LHCN-M2 (cell line): ENCODE data around the gene CDH13. TPM values are rescaled to one million over a fixed set of nuclear protein-coding genes. Genes with fewer than 3 reads are reported as not detected.
"Not testable (repeated sequence)": the region's sequence is repeated elsewhere in the genome, so short reads cannot be mapped to it uniquely, and the experiment has no call there.

Experiments
- DNase-seq: peaks from one replicate; pipeline ENCODE4 v3.0.0-alpha.2; 2012; ENCODE audit warnings: low read depth
- total RNA-seq: library from RNA; depleted of rRNA; stranded (reverse); fragments of >200 nt; gene quantifications from 2 replicates; pipeline ENCODE4 v1.2.3, GENCODE V29; 2014

The CDH13 gene
- total RNA-seq, 1 experiment from 2014 or later, result 140 TPM

DNA sequence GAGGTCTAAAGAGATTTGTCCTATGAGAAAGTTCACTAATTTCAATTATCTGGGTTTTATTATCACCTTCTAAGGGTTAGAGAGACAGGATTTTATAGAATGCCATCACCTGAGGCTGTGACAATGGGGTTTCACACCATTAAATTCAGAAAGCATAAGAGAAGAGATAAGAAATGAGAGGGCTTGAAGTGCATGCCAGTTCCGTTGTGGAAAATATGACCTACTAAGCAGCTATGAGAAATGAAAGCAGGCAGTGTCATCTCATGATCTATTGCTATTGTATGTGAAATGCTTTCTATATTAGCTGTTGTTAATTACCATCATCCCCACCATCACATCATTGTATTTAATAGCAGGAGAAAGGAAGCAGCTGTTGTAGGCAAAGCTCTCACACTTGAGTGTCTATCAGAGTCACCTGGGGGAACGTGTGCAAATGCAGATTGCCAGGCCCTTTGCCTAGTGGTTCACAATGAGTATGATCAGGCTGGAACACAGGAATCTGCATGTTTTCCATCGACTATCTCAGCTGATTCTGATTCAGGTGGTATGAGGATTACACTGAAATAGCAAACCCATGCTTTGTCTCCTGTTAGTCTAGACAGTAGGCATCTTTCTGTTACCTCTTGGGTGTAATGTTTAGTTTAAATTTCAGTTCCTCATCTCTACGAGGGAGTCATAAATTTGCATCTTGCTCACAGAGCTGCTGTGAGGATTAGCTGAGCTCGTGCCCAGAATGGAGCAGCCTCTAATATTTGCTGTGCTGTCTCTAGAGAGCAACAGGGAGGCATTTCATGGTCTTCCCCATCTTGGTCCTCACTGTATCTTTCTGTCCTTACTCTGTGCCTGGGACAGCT, 256.4 kb downstream of the CDH13 start:
- DNase-seq, result no peak

DNA sequence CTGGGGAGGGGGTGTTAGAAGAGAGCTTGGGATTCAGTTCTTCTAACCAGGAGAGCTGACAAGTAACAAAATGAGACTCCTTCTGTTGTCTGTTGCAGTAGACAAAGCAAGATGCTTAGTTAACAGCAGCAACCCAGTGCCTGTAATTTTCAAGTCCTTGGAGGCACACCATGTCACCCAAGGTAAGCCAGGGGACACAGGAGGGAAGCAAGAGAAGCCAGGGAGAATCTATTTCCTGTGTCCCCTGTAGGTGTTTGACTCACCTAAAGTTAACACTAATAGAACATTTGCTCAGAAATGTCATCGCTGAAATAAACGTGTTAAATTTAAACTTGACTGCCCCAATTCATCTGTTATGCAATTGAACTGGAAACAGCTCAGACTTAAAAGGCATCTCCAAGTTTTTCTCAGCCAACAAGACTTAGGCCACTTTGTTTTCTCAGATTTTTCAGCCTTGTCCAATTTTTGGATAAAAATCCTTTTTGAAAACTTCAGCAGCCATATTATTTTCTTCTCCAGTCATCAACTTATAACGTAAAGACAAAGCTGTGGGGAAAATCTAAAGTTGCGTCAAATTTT, 257.6 kb downstream of the CDH13 start:
- DNase-seq, result no peak

DNA sequence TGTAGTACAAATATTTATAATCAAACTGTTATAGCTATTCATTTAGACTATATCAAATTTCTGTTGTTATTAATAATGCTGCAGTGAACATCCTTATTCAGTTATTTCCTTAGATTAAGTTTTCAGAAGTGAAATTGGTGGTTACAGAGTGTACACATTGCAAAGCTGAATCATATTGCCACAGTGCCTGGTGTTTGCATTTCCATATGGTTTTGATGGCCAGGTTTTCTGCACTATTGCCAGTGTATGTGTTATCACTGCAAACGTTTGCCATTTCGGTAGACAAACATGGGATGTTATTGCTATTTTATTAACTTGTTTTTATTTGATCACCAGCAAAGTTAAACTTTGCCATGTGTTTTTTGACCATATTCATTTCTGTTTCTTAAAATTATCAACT, 259.4 kb downstream of the CDH13 start:
- no peak for DNase-seq

DNA sequence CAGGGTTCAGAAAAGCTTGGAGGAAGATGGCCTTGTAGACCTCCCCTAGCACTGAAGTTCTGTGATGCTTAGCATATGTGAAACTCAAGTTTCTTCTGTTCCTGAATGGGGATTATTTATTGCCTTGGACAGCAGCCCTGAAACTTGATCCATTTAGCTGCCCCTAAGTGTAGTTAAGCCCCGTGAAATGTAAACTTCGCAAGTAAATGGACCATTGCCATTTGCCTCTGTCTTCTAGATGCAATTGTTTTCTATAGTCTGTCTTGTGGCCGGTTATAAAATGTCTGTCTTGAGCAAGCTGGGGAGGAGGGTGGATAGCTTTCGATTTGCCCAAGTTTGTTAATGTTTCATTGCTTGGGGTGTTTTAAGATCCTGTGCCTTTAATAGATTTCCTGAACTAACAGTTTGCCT, 261.8 kb downstream of the CDH13 start:
- no peak for DNase-seq

DNA sequence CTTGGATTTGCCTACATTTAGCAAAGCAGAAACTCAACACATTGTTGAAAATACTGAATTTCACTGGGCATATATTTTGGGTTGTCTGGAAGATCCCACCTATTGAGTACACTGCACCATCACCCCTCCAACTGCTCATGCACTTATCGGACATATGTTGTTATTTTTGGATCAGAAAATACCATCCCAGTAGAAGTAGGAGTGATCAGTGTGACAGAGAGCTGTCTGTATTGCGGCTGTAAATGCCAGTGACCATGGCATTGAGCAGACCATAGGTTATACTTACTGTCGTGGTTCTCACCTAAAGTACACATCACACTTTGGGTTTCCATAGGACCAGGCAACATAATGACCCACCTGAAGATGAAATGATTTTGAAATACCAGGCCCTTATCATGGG, 264.7 kb downstream of the CDH13 start:
- no peak for DNase-seq

DNA sequence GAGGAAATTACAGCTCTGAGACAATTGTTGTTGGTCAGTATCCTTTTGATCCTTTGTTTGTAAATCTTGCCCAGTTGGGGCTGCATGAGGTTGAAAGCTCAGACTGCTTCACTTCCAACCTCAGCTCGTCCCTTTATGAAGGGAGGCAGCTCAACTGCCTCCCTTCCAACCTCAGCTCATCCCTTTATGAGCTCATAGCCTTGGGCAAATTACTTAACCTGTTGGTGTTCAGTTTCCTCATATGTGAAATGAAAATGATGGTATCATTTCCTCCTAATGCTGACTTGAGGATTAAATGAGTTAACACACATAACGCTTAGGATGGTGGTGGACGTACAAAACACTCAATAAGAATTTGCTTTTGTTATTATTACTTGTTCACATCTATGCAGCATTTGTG, 265.1 kb downstream of the CDH13 start:
- no peak for DNase-seq

DNA sequence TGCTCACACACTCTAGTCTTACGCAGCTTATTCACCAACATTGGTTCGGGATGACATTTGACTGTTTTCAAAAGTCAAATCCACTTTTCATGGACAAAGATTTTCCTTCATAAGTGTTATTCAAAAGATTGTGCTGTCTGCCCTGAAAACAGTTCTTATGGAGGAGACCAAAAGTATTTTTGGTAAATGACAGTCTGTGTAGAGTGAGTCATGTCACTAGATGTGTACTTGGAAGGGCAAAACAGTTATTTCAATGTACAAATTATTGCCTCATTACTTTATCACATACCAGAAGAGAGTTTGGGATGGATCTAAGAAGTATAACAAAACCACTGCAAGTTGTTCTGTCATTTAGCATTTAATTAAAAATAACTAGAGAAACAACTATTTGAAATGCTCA, 265.6 kb downstream of the CDH13 start:
- peak; percentile 29 for DNase-seq

DNA sequence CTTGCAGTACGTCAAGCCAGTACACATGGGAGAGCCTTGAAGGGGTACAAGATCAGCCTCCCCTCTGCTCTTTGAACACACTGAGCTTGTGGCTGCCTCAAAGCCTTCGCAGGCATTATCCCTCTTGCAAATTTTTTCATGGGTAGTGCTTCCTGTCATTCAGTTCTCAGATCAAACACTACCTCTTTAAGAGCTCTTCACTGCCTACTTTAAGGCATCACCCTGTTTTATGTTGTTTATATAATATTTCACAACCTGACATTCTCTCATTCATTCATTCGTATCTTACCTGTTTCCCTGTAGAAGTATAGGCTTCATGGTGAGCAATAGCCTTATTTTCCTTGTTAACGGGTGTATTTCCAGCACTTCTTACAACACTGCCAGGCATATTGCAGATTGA, 269.1 kb downstream of the CDH13 start:
- DNase-seq, result no peak

DNA sequence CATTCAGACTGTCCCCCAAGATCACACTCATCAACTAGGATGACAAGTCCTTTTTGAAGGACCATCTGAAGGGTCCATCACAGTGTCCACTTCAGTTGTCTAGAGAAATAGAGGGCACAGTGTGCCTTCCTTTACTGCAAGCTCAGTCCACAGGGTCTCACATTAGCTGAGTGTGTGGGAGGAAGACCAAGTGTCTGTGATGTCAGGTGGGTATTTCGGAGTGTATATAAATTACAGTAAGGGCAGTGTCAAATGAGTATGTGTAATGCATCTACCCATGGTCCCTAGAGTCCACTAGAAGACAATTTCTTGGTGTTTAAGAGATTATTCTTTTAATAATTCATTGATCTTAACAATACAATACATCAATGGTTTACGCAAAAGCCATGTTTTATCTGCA, 272.2 kb downstream of the CDH13 start:
- DNase-seq, result no peak

DNA sequence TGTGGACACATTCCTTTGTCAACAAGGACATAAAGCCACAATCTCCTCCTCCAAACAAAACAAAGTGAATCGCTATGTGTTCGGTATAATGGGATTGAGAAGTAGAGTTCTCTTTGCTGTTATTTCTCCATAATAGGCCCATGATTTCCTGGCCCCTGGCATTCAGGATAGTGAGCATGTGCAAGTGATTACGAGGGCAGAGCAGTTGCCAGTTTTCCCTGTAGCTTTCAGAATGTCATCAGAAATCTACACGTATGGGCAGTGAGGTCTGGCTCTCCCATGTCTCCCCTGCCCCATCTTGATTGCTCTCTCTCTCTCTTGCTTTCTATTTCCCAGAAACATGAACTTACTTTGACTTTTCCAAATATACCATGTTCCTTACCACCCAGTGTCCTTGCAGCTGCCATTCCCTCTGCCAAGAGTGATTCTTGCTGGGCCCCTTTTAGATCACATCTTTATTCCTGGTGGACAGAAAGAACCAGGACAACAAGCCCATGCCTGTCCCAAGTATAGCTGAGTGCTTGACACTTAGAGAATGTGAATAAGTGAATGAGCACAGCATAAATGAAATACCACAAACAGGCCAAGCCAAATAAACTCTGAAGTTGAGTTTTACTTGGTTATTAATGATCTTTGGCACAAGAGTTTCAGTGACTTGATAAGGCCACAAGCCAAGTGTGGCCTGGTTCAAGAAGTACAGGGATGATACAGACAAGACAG, 273.1 kb downstream of the CDH13 start:
- no peak for DNase-seq

DNA sequence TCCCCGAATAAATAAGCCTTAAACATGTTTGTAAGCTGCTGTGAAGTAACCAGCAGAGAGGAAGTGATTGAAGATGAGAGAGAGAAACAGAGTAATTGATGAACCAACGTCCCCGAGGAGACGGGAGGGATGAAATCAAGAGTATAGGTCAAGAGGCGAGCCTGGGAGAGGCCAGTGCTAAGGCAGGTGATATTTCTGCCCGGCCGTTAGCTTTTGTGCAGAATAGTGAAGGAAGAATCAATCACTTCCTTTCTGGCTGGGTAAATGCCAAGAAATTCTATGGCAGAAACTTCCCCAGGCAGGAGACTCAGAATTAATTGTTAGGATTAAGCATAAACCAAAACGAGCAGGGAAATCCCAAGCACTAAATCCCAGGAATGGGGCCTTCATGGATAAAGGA, 273.8 kb downstream of the CDH13 start:
- DNase-seq, result no peak

DNA sequence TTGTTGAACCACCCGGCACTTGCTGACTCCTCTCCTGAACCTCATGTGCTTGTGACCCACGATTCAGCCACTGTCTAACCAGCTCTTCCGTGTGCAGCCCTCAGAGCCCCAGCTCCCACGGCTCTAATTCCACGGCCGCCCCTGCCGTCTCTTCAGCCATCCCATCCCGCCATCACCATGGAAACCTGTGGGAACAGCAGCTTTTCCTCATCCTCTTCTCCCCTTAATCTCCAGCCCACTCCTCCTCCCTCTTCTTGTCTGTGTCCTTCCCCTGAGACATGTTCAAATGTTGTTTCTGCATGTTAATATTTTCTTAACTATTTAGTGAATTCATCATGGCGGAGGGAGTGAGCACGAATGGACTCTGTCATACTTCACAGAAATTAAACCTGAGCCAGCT, 285.2 kb downstream of the CDH13 start:
- no peak for DNase-seq

DNA sequence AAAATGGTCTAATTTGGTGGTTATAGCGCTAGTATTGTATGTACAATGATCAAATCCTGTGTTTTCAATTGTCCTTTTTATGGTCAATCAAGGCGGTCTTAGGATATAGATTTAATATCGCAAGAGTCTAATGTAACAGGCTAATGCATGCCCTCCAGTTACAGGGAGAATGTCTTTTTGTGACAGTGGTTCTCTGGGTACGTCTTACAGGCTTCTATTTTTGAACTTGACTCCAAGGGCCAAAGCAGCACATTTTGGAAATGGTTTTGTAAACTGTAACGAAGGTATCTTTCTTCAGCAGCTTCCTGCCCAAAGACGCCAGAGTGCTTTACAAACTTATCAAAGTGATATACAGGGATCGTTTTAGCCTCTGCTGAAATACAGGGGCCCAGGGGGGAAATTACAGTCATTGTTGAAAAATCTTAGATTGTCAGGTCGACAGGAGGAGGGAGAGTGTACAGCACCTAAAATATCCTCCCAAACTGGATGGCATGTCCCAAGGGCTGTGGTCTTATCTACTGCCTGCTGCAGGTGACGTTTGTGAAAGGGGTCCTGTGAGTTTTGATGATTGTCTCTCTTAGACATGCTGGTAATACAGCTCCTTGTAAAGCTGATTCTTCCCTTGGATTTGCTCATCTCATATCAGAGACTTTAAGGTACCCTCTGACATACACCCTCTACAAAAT, 288.5 kb downstream of the CDH13 start:
- DNase-seq, result no peak

DNA sequence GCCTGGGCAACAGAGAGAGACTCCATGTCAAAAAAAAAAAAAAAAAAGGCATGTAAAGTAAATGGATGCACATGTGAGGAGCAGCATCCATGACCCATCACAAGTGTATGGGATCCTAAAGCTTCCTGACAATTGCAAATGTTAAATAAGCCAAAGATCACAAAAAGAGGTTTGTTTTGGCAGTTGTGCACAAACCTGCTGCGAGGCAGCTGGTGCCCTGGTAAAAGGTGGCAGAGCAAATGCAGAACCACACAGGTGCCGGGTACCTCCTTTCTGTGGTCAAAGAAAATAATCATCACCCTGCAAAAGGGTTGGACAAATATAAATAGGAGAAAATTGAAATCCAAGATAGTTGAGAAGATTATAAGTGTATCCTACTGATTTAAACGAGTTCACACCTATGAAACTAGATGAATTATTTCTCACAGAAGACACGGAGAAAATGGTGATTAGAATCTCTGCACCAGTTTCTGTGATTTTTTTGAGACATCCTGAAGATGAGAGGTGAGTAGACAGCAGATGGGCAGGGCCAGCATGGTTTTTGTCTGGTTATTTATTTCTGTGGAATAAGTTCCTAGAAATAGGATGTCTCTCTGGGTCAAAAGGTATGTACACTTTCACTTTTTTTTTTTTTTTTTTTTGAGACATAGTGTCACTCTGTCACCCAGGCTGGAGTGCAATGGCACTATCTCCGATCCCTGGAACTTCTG, 291.3 kb downstream of the CDH13 start:
- no peak for DNase-seq

DNA sequence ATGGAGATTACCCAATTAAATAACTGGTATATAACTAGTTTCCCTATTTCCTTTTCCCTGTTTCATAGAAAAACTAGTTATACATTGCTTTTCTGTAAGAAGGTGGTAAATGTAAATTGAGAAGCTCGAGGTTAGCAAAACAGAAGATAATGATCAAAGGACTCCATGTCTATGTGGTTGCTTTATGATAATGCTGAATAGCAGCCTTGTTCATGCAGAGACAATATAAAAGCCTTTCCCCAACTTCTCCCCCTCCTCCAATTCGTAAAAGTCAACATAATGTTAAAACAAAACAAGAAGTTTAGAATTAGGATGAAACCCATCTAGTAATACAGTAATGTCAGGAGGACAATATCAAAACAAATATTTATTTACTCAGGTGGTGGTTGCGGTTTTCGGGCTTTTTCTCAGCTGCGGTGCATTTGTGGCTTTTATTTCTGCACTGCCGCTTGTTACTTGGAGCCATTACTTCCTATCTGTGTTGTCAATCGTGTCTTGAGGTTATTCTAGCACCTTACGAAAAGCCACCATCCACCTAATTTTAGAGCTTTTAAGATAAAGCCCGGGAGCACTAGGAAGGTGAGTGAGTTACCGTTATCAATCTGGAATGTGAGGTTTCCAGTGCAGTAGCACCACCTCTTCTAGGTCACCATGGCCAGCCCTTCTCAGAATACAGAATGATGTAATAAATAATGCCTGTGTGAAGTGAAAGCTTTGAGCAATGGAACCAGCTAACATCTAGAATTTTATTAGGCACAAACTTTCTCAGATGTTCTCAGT, 297.5 kb downstream of the CDH13 start:
- no peak for DNase-seq

DNA sequence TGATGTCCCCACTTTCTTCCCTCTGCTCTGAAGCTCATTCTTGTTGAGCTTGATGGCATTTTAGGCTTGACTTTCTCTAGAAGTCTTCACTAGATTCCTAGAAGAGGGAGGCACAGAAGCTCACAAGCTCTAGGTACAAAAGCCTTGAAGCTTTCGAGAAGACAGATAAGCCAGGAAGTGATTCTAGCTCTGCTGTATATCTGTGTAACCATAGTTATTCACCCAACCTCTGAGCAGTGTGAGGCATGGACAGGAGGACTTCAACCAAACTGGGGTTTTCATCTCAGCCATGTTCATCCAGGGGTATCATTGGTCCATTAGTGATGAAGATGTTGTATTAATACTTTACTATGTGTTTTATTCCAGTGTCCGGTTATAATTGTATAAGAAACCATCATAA, 299.7 kb downstream of the CDH13 start:
- DNase-seq, result no peak

DNA sequence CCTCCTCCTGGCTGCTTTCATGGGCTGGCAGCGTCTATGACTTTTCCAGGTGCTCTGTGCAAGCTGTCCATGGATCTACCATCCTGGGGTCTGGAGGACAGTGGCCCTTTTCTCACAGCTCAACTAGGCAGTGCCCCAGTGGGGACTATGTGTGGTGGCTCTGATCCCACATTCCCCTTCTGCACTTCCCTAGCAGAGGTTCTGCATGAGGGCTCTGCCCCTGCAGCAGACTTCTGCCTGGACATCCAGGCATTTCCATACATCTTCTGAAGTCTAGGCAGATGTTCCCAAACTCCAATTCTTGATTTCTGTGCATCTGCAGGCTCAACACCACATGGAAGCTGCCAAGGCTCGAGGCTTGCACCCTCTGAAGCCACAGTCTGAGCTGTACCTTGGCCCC, 307.2 kb downstream of the CDH13 start:
- not testable (repeated sequence) for DNase-seq

DNA sequence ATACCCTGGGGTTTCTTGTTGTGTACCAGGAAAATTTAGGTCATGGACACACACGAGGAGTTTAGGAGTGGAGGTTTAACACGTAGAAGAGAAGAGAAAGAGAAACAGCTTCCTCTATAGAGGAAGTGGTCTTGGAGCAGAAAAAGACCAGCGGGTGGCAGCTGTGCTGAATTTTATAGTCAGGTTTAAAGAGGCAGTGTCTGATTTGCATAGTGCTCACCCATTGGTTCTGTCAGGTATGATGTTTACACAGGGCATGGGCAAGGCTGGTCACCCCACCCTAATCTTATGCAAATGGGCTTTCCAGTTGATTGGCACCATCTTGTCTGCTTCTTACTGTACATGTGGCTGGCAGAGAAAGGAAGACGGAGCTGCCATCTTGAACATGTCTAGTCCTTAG, 309.0 kb downstream of the CDH13 start:
- no peak for DNase-seq

DNA sequence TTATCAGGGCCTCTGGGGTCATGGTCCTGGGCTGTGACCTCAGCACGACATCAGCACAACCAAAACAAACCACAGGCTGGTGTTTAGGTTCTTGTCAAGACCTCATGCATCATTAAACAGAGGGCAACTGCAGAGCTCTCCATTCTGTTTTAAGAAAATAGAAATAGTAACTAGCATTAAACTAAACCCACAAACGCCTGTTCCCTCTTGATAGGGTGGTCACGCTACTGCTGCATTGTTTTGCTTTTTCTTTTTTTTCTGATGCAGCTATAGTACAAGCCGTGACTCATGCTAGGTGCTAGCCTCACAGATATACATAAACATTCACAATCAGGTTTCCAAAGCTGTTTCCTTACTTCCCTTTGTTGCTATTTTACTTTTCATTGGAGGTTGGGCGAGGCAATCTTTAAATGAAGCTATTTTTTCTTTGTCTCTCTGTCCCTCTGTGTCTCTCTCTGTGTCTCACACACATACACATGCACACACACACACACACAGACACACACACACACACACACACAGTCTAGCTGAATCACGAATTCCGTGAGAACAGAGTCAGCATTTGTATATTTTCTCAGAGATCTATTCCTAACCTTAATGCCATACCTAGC, 310.3 kb downstream of the CDH13 start:
- peak; percentile 60 for DNase-seq

DNA sequence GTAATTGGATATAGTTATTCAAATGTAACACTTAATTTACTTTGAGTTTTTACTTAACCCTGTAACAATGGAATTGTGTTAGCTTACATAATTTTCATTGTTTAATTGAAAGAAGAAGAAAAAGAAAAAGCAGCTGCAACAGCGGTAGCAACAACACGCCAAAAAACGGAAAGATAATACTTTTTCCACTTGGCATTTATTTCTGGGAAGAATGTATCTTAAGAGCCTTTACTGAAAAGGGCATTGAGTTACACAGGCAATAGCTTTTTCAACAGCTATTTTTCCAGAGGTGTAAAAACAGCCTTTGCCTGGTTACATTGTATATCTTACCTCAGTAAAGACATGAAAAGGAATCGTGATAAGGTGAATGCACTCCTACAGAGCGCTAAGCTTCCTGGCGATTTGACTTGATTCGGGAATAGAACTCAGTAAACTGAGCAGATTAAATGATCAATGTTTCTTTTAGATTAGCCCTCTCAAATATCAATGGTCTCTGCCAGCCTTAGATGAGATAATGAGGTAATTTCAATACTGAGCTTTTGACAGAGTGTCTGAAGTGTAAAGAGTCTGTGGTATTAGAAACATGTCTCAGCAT, 311.3 kb downstream of the CDH13 start:
- DNase-seq, result no peak
